Inflammatory macrophage (primary cell): ENCODE measurements around the gene SLC37A1.

ENCODE experiments used
- DNase-seq, 2 donors: peaks; one replicate each; pipeline ENCODE4 v3.0.0-alpha.2; 2020 to 2022

Gene SLC37A1

DNA sequence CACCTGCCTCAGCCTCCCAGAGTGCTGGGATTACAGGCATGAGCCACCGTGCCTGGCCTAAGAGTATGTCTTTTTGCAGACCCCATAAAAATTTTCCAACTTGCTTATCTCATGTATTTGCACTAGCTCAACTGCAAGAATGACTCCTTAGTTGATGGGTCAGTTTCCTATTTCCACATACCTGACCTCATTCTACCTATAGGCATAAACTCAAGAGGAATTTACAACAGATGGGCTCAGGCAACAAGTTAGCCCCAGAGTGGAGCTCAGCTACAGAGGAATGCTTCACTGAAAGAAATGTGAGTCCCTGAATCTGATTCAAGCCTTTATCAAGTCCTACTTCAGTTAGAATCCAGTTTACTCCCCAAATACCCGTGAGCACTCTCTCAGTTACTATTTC, 5.3 kb upstream of the SLC37A1 start:
- no peak for DNase-seq

DNA sequence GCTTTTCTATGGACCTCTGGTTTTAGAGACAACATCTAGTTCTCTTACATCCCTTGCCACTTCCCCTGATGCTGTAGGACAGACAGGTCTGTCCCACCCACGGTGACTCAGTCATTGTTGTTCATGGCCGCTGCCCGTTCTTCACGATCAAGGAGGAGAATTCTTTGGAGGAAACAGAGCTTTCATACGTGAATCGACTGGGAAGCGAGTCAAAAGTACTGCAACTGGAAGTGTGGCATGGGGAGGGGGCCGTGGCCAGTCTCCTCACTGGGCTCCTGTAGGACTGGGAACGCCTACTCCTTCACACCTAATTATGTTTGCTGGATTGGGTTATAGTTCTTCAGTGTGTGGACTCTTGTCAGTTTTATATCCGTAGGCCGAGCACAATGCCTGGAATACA, 4.4 kb upstream of the SLC37A1 start:
- DNase-seq: no peak

- DNase-seq: no peak
These were observed 1.2 kb upstream of the SLC37A1 start for GRCh38 chr21:42512346-42513034.

- DNase-seq: peak; percentile 14 to 58
These were observed 582 bp downstream of the SLC37A1 start for GRCh38 chr21:42513985-42514882.

DNA sequence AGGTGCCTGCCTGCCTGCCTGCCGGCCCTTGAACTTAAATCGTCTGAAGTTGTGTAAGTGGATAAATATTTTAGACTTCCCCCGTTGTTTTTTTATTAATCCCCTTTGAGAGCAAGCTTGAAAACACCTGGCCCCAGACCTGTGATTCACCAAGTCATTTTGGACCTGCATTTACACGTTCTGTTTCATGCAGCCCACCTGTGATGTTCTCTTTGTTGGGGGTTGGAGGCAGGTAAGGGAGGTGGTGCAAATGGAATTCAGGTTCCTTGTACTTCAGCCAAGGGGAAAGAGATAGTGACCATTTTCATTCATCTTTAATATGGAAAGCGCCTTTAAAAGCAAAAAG, 1.2 kb downstream of the SLC37A1 start:
- DNase-seq: peak in 1 of 2 donors; percentile 12

DNA sequence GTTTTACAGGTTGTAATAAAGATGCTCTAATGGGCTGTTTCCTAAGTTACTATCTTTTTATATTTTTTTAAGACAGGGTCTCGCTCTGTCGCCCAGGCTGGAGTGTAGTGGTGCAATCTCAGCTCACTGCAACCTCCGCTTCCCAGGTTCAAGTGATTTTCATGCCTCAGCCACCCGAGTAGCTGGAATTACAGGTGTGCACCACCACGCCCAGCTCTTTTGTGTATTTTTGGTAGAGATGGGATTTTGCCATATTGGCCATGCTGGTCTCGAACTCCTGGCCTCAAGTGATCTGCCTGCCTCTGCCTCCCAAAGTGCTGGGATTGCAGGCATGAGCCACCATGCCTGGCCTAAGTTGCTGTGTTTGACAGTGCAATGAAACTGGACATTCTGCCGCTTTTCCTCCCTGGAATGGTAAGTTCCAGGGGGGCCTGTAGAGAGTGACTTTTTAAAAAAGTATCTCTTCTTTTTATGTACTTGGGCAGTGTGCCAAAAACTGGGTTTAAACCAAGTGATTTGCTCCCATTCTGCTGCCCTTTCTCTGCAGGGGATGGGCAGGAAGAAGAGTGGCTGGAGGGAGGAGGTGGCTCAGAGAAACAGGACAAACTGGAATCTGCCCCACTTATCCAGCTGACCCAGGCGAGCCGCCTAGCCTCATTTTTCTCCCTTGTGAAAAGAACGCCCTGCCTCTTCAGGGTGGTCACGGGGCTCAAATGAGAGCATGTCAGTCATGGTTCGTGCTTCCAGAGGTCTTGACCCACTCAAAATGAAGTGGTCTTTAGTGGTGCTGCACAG, 2.3 kb downstream of the SLC37A1 start:
- DNase-seq: no peak

DNA sequence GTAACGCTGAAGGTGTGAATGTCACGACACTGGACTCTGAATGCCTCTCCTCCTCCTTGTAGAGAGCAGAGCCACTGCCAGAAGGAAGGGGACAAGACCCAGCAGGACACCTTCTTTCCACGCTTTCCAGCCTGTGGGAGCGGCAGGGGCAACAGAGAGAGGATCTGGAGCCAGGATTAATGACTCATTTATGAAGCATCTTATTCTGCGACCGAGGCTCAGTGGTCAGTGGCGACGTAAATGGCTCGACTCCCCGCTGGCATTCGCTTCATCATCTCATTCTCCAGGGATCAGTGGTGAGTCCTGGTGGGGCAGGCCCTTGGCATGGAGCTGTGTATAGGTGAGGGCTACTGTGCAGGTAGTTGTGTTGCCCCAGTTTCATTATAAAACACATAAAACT, 4.6 kb downstream of the SLC37A1 start:
- no peak for DNase-seq

GRCh38 chr21:42518626-42519025, 5.0 kb downstream of the SLC37A1 start:
- DNase-seq: no peak

DNA sequence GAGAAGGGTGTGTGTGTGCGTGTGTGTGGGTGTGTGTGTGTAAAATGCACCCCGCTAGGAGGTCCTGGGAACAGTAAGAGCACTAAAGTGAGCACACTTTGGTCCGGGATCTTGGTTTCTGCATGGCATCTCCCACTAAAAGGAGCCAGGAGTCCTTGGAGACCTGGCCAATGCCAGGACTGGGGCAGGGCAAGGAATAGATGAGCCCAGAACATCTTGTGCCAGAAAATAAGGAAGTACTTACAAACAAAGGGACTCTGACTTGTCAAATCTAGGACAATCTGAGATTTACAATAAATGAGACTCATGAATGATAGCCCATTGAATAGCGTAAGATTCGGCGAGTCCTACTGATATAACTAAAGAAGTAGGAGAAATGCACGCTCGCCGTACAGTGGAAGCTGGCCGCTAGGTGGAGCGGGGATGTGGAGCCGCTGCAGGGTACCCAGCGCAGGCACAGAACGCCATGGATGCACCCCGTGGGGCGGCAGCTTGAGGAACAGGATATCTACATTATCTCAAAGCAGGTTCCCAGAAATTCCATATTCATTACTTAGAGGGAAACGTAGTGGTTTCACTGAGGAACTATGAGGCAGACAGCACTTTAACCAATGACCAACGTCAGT, 7.1 kb downstream of the SLC37A1 start:
- no peak for DNase-seq

DNA sequence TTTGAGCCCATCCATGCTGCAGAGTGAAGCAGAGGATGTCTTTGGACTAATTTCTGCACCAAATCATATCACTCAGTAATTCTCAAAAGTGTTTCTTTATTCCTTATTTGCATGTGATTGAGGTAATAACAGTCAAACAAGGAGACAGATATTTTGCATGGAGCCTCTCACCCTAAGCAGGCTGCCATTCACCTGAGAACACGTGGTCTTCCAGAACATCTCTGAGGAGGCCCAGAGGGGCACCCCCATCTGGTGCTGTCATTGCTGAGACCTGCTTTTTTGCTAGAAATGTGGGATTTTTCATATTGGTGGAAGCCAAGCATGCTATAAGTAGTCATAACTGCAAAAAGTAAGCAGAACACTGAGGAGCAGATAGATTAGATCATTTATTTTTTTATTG, 7.7 kb downstream of the SLC37A1 start:
- no peak for DNase-seq

DNA sequence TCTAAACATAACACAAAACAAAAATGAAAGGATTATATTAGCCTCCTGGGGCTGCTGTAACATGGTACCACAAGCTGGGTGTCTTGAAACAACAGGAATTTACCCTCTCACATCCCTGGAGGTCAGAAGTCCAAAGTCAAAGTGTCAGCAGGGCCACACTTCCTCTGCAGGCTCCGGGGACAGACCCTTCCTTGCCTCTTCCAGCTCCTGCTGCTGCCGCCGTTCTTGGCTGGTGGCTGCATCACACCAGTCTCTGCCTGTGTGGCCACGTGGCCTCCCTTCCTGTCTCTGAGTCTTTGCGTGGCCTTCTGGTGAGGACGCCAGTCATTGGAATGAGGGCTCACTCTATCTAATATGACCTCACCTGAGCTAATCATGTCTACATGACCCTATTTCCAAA, 8.2 kb downstream of the SLC37A1 start:
- DNase-seq: no peak

DNA sequence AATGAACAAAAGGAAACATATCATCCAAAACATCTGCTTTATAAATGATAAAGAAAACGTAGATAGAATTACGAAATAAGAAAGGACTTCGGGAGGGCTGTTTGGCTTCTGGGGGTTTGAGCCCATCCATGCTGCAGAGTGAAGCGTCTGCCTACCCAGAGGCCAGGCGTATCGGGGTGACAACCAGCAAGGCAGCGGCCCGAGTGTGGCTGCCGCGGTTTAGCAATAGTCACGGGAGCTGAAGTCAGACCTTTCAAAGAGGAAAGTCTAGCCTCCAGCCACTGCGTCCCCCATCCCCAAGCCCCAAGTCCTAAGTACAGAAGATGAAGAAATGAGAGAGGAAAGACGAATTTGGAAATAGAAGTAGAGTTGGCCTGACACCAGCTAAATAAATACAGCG, 8.6 kb downstream of the SLC37A1 start:
- DNase-seq: no peak

GRCh38 chr21:42522771-42523170, 9.1 kb downstream of the SLC37A1 start:
- no peak for DNase-seq

DNA sequence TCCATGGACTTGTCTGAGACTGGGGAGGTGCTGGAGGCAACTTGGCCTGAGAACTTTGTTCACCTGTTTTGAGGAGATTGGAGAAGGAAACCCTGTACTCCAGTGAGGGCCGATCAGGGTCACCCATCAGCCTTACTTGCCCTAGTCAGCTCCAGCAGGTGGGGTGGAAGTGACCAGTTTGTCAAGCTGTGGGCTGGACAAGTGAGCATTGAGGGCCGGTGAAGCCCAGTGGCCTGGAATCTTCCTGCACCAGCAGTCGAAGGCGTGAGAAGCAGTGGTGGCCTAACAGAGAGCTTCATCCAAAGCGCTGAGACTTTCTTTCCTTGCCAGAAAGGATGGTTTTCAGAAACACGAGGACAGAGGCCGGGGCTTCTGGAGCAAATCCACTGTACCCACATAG, 9.6 kb downstream of the SLC37A1 start:
- DNase-seq: no peak

DNA sequence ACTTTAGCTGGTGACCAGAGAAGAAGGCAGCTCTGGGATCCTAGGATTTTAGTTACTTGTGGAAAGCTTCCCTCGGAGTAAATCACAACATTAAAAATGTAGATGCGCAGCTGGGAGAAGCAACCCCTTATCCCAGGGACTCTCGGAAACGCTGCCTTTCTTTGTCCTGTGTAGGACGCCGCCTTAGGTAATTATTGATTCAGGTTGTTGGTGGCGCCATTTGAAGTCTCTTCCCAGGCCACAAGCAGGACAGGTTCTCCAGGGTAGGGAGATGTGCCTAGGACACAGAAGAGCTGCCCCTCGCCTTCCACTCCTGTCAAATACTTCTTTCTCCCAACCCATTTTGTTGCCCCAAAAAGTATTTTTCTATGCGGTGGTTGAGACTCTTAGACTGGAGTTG, 10.3 kb downstream of the SLC37A1 start:
- no peak for DNase-seq

GRCh38 chr21:42524341-42525028, 10.8 kb downstream of the SLC37A1 start:
- DNase-seq: no peak

GRCh38 chr21:42525029-42525581, 11.5 kb downstream of the SLC37A1 start:
- DNase-seq: no peak

GRCh38 chr21:42525676-42526378, 12.2 kb downstream of the SLC37A1 start:
- no peak for DNase-seq

GRCh38 chr21:42526379-42526727, 12.7 kb downstream of the SLC37A1 start:
- DNase-seq: no peak

DNA sequence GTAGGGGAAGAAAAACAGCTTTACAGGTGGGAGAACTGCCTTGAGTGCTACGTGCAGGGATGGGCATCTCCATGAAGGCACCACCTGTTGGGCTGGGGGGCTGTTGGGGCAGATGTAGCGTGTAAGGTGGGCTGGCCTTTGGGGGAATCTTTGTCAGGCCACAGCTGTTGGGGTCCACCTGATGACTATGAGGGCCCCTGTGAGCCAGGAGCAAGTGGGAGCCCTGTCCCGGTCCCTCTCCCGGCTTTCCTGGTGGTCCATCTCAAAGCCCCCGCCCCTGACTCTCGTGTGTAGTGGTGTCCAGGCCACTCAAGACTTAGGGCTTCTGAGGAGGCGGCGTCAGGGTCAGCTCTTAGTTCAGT, 13.5 kb downstream of the SLC37A1 start:
- DNase-seq: no peak

- no peak for DNase-seq
These were observed 14.0 kb downstream of the SLC37A1 start for GRCh38 chr21:42527489-42528158.
